HG03097 (cell line): ENCODE data around the gene ZNF443.
A peak's percentile ranks its signal among the peaks of the same experiment; 100 is the strongest.
"Not testable (repeated sequence)": the region's sequence is repeated elsewhere in the genome, so short reads cannot be mapped to it uniquely, and the experiment has no call there.

Source experiments
- ATAC-seq: cut with Tn5 transposase; IDR thresholded peaks from one replicate; pipeline ENCODE4 v1.9.1; 2021; ENCODE audit not compliant: unreplicated experiment, low FRiP score

The ZNF443 gene

GRCh38 chr19:12425236-12425887, 15.5 kb downstream of the ZNF443 start:
- ATAC-seq: no peak

- not testable (repeated sequence) for ATAC-seq
Observed at GRCh38 chr19:12417273-12417672, 23.5 kb downstream of the ZNF443 start.

GRCh38 chr19:12411893-12412292, 28.9 kb downstream of the ZNF443 start:
- no peak for ATAC-seq

- ATAC-seq: peak; percentile 82
Observed at GRCh38 chr19:12400633-12401502, 40.0 kb downstream of the ZNF443 start, which contains the start of gene ZNF799. ZNF799 (minus strand) TSS chr19:12401271; CDS start chr19:12401070, 201 bp downstream.

GRCh38 chr19:12399901-12400632, 40.8 kb downstream of the ZNF443 start:
- peak; percentile 41 for ATAC-seq

DNA sequence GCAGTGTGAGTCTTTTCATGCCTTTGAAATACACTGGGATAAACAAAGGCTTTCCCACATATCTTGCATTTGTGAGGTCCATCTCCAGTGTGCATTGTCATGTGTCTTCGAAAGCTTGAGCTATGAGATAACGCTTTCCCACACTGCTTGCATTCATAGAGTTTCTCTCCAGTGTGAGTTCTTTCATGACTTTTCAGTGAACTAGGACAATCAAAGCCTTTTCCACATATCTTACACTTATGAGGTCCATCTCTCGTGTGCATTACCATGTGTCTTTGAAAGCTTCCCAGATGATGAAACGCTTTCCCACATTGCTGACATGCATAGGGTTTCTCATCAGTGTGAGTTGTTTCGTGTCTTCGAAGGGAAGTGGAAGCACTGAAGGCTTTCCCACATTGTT, 49.7 kb downstream of the ZNF443 start:
- not testable (repeated sequence) for ATAC-seq

DNA sequence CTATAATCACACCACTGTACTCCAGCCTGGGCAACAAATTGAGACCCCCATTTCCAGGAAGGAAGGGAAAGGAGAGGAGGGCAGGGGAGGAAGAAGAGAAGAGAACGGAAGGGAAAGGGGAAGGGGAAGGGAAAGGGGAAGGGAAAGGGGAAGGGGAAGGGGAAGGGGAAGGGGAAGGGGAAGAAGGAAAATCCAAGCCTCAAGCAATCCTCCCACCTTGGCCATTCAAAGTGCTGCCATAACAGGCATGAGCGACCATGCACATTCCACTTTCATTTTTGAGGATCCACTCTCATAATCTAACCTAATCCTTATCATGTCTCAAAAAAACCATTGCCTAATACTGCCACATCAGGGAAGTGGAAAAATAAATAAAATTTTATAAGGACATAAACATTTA, 54.5 kb downstream of the ZNF443 start:
- ATAC-seq: not testable (repeated sequence)

- ATAC-seq: no peak
Observed at GRCh38 chr19:12380444-12380737, 60.4 kb downstream of the ZNF443 start.

- ATAC-seq: no peak
Observed at GRCh38 chr19:12379732-12380443, 60.9 kb downstream of the ZNF443 start.
